Ishikawa (cell line): Measurements from ENCODE around the gene GNB5.
A peak's percentile ranks its signal among the peaks of the same experiment; 100 is the strongest.

Source experiments
- CEBPB ChIP-seq: IDR thresholded peaks from 2 replicates; pipeline ENCODE4 v1.6.1; 2012
- CREB1 ChIP-seq: IDR thresholded peaks from 2 replicates; pipeline ENCODE4 v1.6.1; 2012; ENCODE audit warnings: low read depth
- EGR1 ChIP-seq: IDR thresholded peaks from 2 replicates; pipeline ENCODE4 v1.6.1; 2012
- EP300 ChIP-seq: IDR thresholded peaks from 2 replicates; pipeline ENCODE4 v1.6.1; 2012; ENCODE audit warnings: borderline replicate concordance
- FOXM1 ChIP-seq: IDR thresholded peaks from 2 replicates; pipeline ENCODE4 v1.6.1; 2012; ENCODE audit warnings: low read depth, borderline replicate concordance
- NFIC ChIP-seq: IDR thresholded peaks from 2 replicates; pipeline ENCODE4 v1.6.1; 2012
- RAD21 ChIP-seq: IDR thresholded peaks from 2 replicates; pipeline ENCODE4 v1.6.1; 2012; ENCODE audit warnings: low read depth
- TAF1 ChIP-seq: IDR thresholded peaks from 2 replicates; pipeline ENCODE4 v1.6.1; 2012; ENCODE audit warnings: low read depth, mild to moderate bottlenecking
- TCF12 ChIP-seq: IDR thresholded peaks from 2 replicates; pipeline ENCODE4 v1.6.1; 2012; ENCODE audit warnings: low read depth
- TEAD4 ChIP-seq: IDR thresholded peaks from 2 replicates; pipeline ENCODE4 v1.6.1; 2012
- YY1 ChIP-seq: IDR thresholded peaks from 2 replicates; pipeline ENCODE4 v1.6.1; 2012; ENCODE audit warnings: low read depth
- ZBTB7A ChIP-seq: IDR thresholded peaks from 2 replicates; pipeline ENCODE4 v1.6.1; 2012; ENCODE audit warnings: low read depth
- TF ChIP-seq, protein P1 (sequence below): IDR thresholded peaks from 2 replicates; pipeline ENCODE4 v1.6.1; 2012
- TF ChIP-seq, protein P2 (sequence below): IDR thresholded peaks from 2 replicates; pipeline ENCODE4 v1.6.1; 2012; ENCODE audit warnings: low read depth, mild to moderate bottlenecking
- TF ChIP-seq, protein P3 (sequence below): IDR thresholded peaks from 2 replicates; pipeline ENCODE4 v1.6.1; 2012

The GNB5 gene

GRCh38 chr15:52094811-52095584 is 96.2 kb downstream of the GNB5 start:
- TF ChIP-seq, protein P1, sequence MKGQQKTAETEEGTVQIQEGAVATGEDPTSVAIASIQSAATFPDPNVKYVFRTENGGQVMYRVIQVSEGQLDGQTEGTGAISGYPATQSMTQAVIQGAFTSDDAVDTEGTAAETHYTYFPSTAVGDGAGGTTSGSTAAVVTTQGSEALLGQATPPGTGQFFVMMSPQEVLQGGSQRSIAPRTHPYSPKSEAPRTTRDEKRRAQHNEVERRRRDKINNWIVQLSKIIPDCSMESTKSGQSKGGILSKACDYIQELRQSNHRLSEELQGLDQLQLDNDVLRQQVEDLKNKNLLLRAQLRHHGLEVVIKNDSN = no peak
- TF ChIP-seq, protein P2, sequence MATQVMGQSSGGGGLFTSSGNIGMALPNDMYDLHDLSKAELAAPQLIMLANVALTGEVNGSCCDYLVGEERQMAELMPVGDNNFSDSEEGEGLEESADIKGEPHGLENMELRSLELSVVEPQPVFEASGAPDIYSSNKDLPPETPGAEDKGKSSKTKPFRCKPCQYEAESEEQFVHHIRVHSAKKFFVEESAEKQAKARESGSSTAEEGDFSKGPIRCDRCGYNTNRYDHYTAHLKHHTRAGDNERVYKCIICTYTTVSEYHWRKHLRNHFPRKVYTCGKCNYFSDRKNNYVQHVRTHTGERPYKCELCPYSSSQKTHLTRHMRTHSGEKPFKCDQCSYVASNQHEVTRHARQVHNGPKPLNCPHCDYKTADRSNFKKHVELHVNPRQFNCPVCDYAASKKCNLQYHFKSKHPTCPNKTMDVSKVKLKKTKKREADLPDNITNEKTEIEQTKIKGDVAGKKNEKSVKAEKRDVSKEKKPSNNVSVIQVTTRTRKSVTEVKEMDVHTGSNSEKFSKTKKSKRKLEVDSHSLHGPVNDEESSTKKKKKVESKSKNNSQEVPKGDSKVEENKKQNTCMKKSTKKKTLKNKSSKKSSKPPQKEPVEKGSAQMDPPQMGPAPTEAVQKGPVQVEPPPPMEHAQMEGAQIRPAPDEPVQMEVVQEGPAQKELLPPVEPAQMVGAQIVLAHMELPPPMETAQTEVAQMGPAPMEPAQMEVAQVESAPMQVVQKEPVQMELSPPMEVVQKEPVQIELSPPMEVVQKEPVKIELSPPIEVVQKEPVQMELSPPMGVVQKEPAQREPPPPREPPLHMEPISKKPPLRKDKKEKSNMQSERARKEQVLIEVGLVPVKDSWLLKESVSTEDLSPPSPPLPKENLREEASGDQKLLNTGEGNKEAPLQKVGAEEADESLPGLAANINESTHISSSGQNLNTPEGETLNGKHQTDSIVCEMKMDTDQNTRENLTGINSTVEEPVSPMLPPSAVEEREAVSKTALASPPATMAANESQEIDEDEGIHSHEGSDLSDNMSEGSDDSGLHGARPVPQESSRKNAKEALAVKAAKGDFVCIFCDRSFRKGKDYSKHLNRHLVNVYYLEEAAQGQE = no peak
- TF ChIP-seq TCF12 = no peak
- no peak for TF ChIP-seq FOXM1
- no peak for TF ChIP-seq RAD21
- TF ChIP-seq CREB1 = no peak
- TF ChIP-seq ZBTB7A = no peak
- TF ChIP-seq TAF1 = no peak
- TF ChIP-seq EP300 = no peak
- TF ChIP-seq, protein P3, sequence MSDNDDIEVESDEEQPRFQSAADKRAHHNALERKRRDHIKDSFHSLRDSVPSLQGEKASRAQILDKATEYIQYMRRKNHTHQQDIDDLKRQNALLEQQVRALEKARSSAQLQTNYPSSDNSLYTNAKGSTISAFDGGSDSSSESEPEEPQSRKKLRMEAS = no peak
- TF ChIP-seq CEBPB = no peak
- TF ChIP-seq TEAD4 = no peak
- TF ChIP-seq NFIC = no peak
- TF ChIP-seq YY1 = no peak
- no peak for TF ChIP-seq EGR1

DNA sequence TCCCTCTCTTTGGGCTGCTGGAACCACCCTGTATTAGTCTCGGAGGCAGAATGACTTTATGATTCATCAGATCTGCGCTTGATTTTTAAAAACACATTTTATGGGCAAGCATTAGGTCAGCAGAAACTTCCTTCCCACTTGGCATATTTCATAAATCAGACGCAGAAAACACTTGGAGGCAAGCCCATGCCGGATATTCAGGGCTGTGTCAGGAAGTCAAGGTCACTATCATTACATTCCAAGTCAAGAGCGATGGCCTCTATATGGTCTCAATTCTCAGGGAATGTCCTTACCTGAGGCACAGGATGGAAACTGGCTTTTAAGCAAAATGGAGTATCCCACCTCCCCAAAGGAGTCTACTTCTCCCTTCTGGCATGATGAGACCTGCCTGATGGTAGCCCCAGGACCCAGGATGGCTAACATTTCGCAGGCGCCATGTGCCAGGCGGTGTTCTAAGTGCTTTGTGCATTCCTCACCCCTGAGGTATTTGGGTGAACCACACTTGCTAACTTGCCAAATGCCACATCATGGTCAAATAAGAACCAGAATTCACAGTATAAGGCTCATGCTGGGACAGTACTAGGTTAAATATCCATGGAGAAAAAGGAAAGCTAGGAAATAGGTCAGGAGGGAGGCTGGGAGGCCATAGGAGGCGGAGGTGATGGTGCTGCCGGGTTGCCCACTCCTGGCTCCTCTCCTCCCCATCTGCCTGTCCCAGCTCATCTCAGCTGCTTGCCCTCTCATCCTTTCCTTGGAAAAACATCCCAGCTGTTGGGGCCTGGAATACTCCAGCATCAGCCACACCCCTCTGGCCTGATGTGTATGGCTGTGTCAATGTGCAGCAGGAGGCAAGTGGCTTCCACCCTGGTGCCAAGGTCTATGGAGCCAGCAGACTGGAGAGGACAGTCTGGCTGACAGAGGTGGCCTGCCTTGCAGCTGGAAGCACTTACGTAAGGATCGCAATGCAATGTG is 97.4 kb downstream of the GNB5 start:
- TF ChIP-seq TEAD4 (no peak), NFIC (0 out of 2 replicates have a peak, but pooled peaks have one; percentile 16)

- TF ChIP-seq CREB1 (no peak), ZBTB7A (no peak), CEBPB (no peak), FOXM1 (no peak), YY1 (no peak)
Measured at GRCh38 chr15:52093167-52093538, 98.0 kb downstream of the GNB5 start.

- TF ChIP-seq TAF1 (no peak), NFIC (no peak), TEAD4 (no peak), YY1 (no peak), CREB1 (no peak), FOXM1 (no peak), CEBPB (no peak), EGR1 (no peak), ZBTB7A (no peak), TCF12 (no peak)
- TF ChIP-seq, protein P3 = no peak
- TF ChIP-seq, protein P2 = no peak
Measured at GRCh38 chr15:52090193-52090592, 101.0 kb downstream of the GNB5 start.

GRCh38 chr15:52086011-52086786 is 105.0 kb downstream of the GNB5 start:
- TF ChIP-seq YY1 = no peak
- TF ChIP-seq EP300 = no peak
- TF ChIP-seq, protein P1 = no peak
- TF ChIP-seq CREB1 = no peak
- TF ChIP-seq CEBPB = no peak
- TF ChIP-seq, protein P3 = no peak
- no peak for TF ChIP-seq TAF1
- TF ChIP-seq EGR1 = no peak
- TF ChIP-seq ZBTB7A = no peak
- TF ChIP-seq FOXM1 = no peak
